Inflammatory macrophage treated with lipopolysaccharide for 1 hour (primary cell): Measurements from ENCODE around the gene CUBN.

Experiments used
- DNase-seq, 2 donors: peaks; one replicate each; pipeline ENCODE4 v3.0.0-alpha.2; 2020 to 2022

Gene CUBN

DNA sequence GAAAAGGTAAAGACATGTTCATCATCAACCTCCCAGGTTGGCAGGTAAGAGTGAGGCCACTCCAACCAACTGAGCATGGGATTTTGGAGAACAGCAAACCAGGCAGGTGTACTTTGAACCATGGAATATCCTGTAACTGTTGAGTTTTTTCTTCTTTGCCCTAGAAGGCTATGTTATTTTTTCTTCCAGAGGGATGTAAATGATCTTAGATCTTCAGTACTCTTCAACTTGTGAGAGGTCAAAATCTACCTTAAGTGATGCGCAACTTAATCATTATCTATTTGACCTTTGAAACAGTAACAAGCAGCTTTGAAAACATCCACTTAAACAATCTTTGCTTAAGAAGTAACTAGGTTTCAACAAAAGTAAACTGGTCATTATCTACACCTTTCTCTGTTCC, at the start of gene CUBN:
Gene CUBN, minus strand, starts transcription at position 71 of the 400 bp plus-strand sequence. Its CDS starts 46 bp downstream, at position 25.
- DNase-seq, result no peak

GRCh38 chr10:17179002-17179401, 49.4 kb upstream of the CUBN start:
- DNase-seq, result peak in 1 of 2 donors; percentile 57

DNA sequence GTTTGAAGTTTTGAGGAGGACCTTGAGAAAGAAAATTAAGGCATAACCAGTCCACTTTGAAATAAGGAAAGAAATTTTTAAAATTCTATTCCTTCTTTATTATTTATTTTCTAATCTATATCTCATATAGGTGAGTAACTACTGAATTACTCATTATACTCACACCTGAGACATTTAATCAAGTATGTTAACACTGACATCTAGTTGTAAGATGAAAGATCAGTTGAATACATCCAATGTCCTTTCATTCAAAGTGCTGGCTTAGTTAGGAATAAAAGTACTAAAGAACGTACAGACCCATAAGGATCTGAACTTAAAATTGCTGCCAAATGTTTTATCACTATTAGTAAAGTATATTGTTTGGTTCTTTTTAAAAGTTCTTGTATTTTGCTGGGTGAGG, 48.4 kb upstream of the CUBN start:
- no peak for DNase-seq

GRCh38 chr10:17177014-17177413, 47.4 kb upstream of the CUBN start:
- no peak for DNase-seq

DNA sequence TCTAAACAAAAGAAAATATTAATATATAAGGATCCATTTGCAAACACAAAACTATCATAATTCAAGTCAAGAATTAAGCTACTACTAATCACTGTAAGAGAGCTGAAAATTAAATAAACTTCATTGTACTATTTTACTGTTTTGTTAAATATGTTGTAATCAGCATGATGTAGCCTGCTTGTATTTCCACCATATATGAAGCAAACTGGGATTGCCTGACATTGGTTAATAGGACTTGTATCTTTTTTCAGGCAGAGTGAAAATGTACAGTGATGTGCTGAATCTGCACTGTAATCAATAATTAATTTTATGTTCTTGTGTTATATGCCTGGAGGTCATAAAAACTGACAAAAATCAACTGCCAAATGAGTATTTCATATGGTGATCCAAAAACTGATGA, 46.5 kb upstream of the CUBN start:
- DNase-seq, result peak; percentile 75 to 78

- peak; percentile 21 to 37 for DNase-seq
These were observed 45.9 kb upstream of the CUBN start for GRCh38 chr10:17175551-17175950.

GRCh38 chr10:17174626-17175025, 45.0 kb upstream of the CUBN start:
- peak; percentile 16 to 32 for DNase-seq

GRCh38 chr10:17171141-17171641, 41.6 kb upstream of the CUBN start:
- no peak for DNase-seq

GRCh38 chr10:17169803-17170202, 40.2 kb upstream of the CUBN start:
- no peak for DNase-seq

GRCh38 chr10:17166699-17167098, 37.1 kb upstream of the CUBN start:
- DNase-seq, result no peak

DNA sequence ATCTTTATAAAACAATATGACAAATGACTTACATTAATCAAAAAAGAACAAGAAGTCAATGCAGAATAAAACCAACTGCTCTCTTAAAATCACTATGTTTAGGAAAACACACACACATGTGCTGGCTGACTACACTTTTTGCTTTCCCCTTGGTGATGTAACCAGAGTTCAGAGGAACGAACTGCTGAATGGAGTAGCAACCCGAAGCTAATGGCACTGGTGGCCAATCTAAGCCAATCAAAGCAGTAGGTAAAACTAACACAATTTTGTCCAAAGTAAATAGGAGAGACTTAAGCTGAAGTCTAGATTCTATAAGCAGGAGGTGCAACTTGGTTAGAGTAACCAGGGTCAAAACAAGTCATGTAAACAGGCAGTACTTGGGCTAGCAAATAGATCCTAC, 33.2 kb upstream of the CUBN start:
- DNase-seq, result no peak

GRCh38 chr10:17161775-17162174, 32.2 kb upstream of the CUBN start:
- DNase-seq, result peak; percentile 45 to 65

- DNase-seq, result no peak
These were observed 27.4 kb upstream of the CUBN start for GRCh38 chr10:17157024-17157423.

DNA sequence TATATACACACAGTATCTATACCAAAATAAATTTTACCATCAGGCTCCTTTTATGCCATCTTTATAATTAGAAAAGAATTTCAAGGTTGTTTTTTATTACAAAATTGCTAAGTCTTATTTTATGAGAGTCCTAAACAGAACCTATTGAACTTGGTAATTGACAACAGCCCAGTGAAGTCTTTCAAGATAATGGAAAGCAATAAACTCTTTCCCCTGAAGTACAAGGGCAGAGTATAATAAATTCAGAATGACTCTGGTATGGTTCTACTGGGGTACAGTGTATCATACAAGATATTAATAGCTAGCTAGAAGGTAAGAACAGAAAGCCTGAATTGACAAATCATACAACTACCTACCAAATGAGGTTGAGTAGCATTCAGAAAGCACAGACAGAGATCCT, 26.2 kb upstream of the CUBN start:
- DNase-seq, result no peak

DNA sequence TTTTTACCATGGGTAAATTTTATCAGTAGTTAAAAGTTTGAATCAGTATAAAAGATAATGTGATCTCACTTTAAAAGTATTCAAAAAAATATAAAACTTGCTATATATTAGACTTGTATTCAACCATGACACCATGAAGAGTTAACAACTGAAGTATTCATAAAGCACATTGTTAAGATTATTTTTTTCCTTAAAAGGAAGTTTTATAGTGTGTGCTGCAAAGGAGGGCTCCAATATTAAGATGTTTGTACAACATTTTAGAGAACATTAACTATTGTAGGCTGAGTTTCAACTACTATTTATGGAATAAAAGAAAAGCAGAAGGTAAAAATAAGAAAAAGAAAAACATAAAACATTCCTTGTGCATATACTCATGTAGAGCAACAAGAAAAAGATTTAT, 24.5 kb upstream of the CUBN start:
- no peak for DNase-seq

DNA sequence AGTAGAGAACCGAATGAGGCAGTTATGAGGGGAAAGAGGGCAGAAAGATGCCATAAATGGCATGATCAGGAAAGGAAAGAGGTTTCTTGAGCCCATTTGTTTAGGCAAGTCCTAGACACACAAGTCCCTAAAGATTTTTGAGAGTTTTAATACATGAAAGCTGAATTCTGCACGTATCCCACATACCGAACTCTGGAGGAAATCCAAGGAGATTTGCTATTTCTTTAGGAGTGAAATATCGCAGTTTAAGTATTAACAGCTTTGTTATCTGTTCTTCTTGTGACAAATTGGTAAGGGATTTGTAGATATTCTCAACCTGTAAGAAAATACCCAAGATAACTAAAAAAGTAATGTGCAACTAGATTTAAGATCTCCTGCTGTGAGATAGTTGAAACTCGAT, 23.7 kb upstream of the CUBN start:
- no peak for DNase-seq

DNA sequence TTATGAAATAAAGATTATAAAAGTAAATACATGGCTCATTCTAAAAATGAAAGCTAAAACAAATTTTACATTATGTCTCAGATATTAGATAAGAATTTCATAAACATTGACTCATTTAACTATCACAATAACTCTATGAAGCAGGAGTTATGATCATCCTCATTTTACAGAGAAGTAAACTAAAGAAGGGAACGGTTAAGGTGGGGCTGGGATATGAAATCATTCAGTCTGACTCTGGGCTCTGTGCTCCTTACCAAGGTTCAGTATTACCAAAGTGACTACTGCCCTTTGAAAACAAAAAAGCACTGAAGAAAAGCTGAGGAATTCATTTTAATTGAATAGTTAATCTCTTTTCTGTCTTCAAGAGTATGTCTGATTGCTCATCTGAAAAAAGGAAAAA, 22.1 kb upstream of the CUBN start:
- DNase-seq, result no peak

DNA sequence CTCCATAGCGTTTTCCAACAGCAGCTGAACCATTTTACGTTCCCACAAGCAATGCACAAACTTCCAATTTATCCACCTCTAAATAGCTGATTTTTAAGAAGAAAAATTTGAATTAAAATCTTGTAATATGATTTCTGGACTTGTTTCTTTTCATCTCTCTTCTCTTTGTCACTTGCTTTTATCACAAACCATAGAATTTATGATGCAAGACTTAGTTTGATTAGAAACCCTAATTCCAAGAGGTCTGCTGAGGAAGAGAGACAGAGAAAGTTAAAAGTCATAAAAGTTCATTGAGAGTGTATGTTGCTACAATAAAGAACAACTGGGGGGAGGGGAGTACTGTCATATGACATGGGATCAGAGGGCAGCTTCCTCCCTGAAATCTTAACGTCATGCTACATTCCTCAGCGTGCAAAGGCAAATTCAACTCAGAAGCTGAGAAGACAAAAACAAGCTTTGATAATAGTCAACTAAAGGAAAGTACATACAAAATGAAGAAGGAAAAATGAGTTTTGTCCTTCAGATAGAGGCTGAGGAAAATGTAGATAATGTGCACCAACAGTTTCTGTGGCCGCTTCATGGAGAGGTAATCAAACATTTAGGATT, 18.4 kb upstream of the CUBN start:
- peak; percentile 48 to 55 for DNase-seq

- DNase-seq, result no peak
These were observed 17.3 kb upstream of the CUBN start for GRCh38 chr10:17146892-17147291.

GRCh38 chr10:17145239-17145638, 15.6 kb upstream of the CUBN start:
- DNase-seq, result no peak

DNA sequence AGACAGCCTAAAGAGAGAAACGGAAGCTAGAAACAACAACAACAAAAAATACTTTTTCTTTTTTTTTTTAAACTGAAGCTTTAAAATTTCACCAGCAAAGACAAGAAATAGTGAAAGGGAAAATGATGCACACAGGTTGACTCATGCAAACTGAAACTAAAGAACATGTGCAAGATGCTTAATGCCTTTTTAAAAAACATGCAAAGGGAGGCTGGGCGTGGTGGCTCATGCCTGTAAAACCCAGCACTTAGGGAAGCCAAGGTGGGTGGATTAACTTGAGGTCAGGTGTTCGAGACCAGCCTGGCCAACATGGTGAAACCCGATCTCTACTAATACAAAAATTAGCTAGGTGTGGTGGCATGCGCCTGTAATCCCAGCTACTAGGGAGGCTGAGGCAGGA, 15.1 kb upstream of the CUBN start:
- DNase-seq, result peak in 1 of 2 donors; percentile 9

DNA sequence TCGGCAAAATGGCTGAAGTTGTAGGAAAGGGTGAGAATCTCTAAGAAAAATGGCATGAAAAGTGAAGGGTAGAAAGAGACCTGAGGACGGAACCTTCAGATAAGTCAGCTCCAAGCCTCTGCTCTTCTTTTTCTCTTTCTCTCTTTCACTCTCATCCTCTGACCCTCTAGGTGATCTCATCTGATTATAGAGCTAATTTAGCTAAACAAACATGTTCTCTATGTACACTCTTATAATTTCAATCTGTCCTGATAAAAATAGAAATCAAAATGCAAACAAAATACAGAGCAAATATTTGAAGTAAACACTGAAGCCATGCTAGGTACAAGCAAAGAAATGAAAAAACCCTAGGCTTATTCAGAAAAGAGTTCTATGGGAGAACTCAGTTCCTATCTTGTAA, 14.4 kb upstream of the CUBN start:
- no peak for DNase-seq

DNA sequence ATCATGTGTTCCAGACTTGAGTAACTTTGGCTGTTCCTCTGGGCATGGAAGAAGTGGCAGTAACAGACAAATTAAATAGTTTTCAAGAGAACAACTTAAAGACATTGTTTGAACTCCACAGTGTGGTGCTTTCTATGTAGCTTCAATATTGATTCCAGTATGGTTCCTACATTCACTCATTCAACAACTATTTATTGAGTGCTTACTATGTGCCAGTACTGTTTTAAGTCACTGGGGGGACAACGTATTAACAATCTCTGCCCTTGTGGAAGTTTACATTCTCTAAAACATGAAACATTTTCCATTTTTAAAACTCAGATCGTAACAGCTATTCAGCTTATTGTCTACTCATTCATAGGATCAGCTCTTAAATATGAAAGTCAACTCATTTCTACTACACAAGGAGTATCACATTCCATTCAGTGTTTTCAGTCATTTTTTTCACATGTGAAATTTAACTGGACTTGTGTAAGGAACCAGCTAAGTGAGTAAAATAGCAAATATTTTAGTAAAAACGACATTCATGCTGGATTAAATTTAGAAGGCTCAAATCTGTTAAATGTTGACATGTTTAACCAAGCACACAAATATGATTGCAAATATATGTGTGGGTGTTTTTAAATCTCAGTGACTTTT, 13.6 kb upstream of the CUBN start:
- no peak for DNase-seq

- no peak for DNase-seq
These were observed 12.1 kb upstream of the CUBN start for GRCh38 chr10:17141504-17142229.
